Kidney (tissue), 14 donors: ENCODE data around the gene ATP6V1B1. TPM values are rescaled to one million over a fixed set of nuclear protein-coding genes. Genes with fewer than 3 reads are reported as not detected.
A peak's percentile ranks its signal among the peaks of the same experiment; 100 is the strongest.

Experiments
- DNase-seq, 5 donors: peaks; one replicate each; pipeline ENCODE4 v3.0.0-alpha.2; 2013 to 2020
- FAIRE-seq: peaks from 2 replicates; lab custom pipeline; 2012; peaks lifted over from hg19 to GRCh38; lab: Jason Lieb, UNC
- H3K27ac ChIP-seq, 2 donors: one replicate each; pipeline ENCODE4 v1.7.0; 2013; ENCODE audit warnings: low read depth in 2 of 2, low read length in 2 of 2, inconsistent platforms in 1 of 2
- H3K27me3 ChIP-seq: one replicate; pipeline ENCODE4 v1.7.1; 2013; ENCODE audit warnings: low read length, inconsistent platforms; ENCODE audit not compliant: control insufficient read depth, insufficient read depth
- H3K36me3 ChIP-seq, 3 donors: one replicate each; pipeline versions ENCODE4 v1.7.0 to v1.7.1; 2013; ENCODE audit warnings: low read length in 3 of 3, control low read depth in 1 of 3, inconsistent platforms in 1 of 3; ENCODE audit not compliant: insufficient read depth in 3 of 3, control insufficient read depth in 2 of 3
- H3K4me1 ChIP-seq, 3 donors: one replicate each; pipeline versions ENCODE4 v1.7.0 to v1.7.1; 2013; ENCODE audit warnings: low read length in 3 of 3, inconsistent platforms in 1 of 3, low read depth in 1 of 3; ENCODE audit not compliant: control insufficient read depth in 2 of 3, insufficient read depth in 2 of 3
- H3K4me3 ChIP-seq, 3 donors: one replicate each; pipeline versions ENCODE4 v1.7.0 to v1.8.1; 2013; ENCODE audit warnings: low read length in 3 of 3, control low read depth in 1 of 3, inconsistent platforms in 1 of 3
- H3K9ac ChIP-seq, 3 donors: one replicate each; pipeline versions ENCODE4 v1.7.0 to v1.7.1; 2013; ENCODE audit warnings: low read length in 3 of 3, control low read depth in 1 of 3, inconsistent platforms in 1 of 3
- H3K9me3 ChIP-seq, 3 donors: one replicate each; pipeline versions ENCODE4 v1.7.0 to v1.7.1; 2013; ENCODE audit warnings: low read length in 3 of 3, control low read depth in 1 of 3, inconsistent platforms in 1 of 3; ENCODE audit not compliant: control insufficient read depth in 2 of 3, insufficient read depth in 1 of 3
- CTCF ChIP-seq: IDR thresholded peaks from 3 replicates; pipeline ENCODE4 v1.5.1; 2012; ENCODE audit warnings: mild to moderate bottlenecking, moderate library complexity, borderline replicate concordance; ENCODE audit not compliant: insufficient read depth; ENCODE audit errors: extremely low read depth
- intact Hi-C: fragments of 100-400 bp; cut with DNase I; formaldehyde crosslinking; loops from one replicate; pipeline ENCODE4 v1.11.1; 2022
- polyA plus RNA-seq: library from polyadenylated mRNA; stranded (reverse); fragments of 350-450 nt; fragmentation: Illumina TruSeq; extraction: RNeasy Lipid Tissue Mini Kit (QIAGEN cat#74804); gene quantifications from one replicate; pipeline ENCODE4 v1.2.3, GENCODE V29; 2014; ENCODE audit warnings: low read depth, low replicate concordance; ENCODE audit not compliant: insufficient read depth
- total RNA-seq: library from RNA; stranded (reverse); fragmentation: NEBNext Ultra II Directional; extraction: Animal tissue kit (Norgen Biotek cat#: 25700); gene quantifications from one replicate; pipeline ENCODE4 v1.2.1, GENCODE V29; 2021
- donor health status: control.
- donor health status: control.
- donor health status: control.
- donor health status: control.
- donor health status: control.
- donor health status: DM: yes; HTN: yes; CAD: no.
- donor health status: Normal renal cell carcinoma (clear cell type).

ATP6V1B1 gene
- total and polyA plus RNA-seq, 2 donors from 2014 or later = 37.9 to 400 TPM

GRCh38 chr2:70887550-70888246, 48.0 kb upstream of the ATP6V1B1 start:
- Histone ChIP-seq H3K36me3 (no peaks in the 10 kb centered on the region), H3K27me3 (peaks cover 88% of the 10 kb centered on the region), H3K4me1 (peaks cover 0 to 16% (median 3%) of the 10 kb centered on the region in 3 donors), H3K9me3 (peaks cover 0 to 3% (median 0%) of the 10 kb centered on the region in 3 donors), H3K9ac (no peak overlapping the region), H3K27ac (no peak overlapping the region), H3K4me3 (peak overlapping the region in 1 of 3 donors; percentile 23)
- intact Hi-C loops = no loop called here
- no peak for TF ChIP-seq CTCF
- FAIRE-seq = no peak
- DNase-seq = peak; percentile 56 to 83 (median 69)

- H3K9ac ChIP-seq = no peak overlapping the region
- H3K9me3 ChIP-seq = peaks cover 0 to under 1% (median 0%) of the 10 kb centered on the region in 3 donors
- H3K27ac ChIP-seq = no peak overlapping the region
- FAIRE-seq (no peak), DNase-seq (peak in 2 of 5 donors; percentile 26 to 28)
- peaks cover 89% of the 10 kb centered on the region for H3K27me3 ChIP-seq
- H3K4me1 ChIP-seq = peaks cover 0 to 16% (median 3%) of the 10 kb centered on the region in 3 donors
- no peak for TF ChIP-seq CTCF
- H3K36me3 ChIP-seq = no peaks in the 10 kb centered on the region
- H3K4me3 ChIP-seq = no peak overlapping the region
- intact Hi-C loops = no loop called here
Observed at GRCh38 chr2:70888366-70888922, 47.3 kb upstream of the ATP6V1B1 start.

- peak in 2 of 5 donors; percentile 45 to 46 for DNase-seq
- no peak for FAIRE-seq
- H3K4me3 ChIP-seq = no peak overlapping the region
- peaks cover 0 to 16% (median 3%) of the 10 kb centered on the region in 3 donors for H3K4me1 ChIP-seq
- H3K27ac ChIP-seq = no peak overlapping the region
- no peaks in the 10 kb centered on the region for H3K36me3 ChIP-seq
- no peak overlapping the region for H3K9ac ChIP-seq
- TF ChIP-seq CTCF = no peak
- peaks cover 87% of the 10 kb centered on the region for H3K27me3 ChIP-seq
- intact Hi-C loops = no loop called here
- H3K9me3 ChIP-seq = no peaks in the 10 kb centered on the region
Observed at GRCh38 chr2:70888923-70889715, 46.6 kb upstream of the ATP6V1B1 start.
